Type B pancreatic cell (in vitro differentiated cells): ENCODE measurements around the gene TMEM267. TPM values are rescaled to one million over a fixed set of nuclear protein-coding genes. Genes with fewer than 3 reads are reported as not detected.

ENCODE experiments used
- DNase-seq: peaks from one replicate; pipeline ENCODE4 v3.0.0; 2021; ENCODE audit warnings: mixed read lengths; ENCODE audit not compliant: unreplicated experiment; ENCODE audit errors: extremely low spot score
- H3K27ac Mint-ChIP-seq: 2 replicates; pipeline ENCODE4 v1.8.0; 2021; ENCODE audit warnings: mild to moderate bottlenecking, mixed read lengths
- H3K27me3 Mint-ChIP-seq: 2 replicates; pipeline ENCODE4 v1.8.0; 2021; ENCODE audit warnings: mixed read lengths
- H3K36me3 Mint-ChIP-seq: 2 replicates; pipeline ENCODE4 v1.8.0; 2021; ENCODE audit warnings: mixed read lengths
- H3K4me1 Mint-ChIP-seq: one replicate; pipeline ENCODE4 v1.8.0; 2021; ENCODE audit warnings: mixed read lengths; ENCODE audit not compliant: unreplicated experiment
- H3K4me3 Mint-ChIP-seq: 2 replicates; pipeline ENCODE4 v1.8.0; 2021; ENCODE audit warnings: mild to moderate bottlenecking, mixed read lengths
- H3K9me3 Mint-ChIP-seq: 2 replicates; pipeline ENCODE4 v1.8.0; 2021; ENCODE audit warnings: mixed read lengths
- total RNA-seq: library from RNA; stranded (reverse); gene quantifications from 2 replicates; pipeline ENCODE4 v1.2.1, GENCODE V29; 2021; ENCODE audit warnings: low replicate concordance
- TF ChIP-seq, protein P1 (sequence below): fragments of 200-600 bp; sonication (generic); conservative IDR thresholded peaks from 2 replicates; pipeline ENCODE4 v1.5.0; 2021; ENCODE audit warnings: antibody characterized with exemption, mild to moderate bottlenecking

The TMEM267 gene
- total RNA-seq, 1 donor from 2014 or later: 11.4 TPM

DNA sequence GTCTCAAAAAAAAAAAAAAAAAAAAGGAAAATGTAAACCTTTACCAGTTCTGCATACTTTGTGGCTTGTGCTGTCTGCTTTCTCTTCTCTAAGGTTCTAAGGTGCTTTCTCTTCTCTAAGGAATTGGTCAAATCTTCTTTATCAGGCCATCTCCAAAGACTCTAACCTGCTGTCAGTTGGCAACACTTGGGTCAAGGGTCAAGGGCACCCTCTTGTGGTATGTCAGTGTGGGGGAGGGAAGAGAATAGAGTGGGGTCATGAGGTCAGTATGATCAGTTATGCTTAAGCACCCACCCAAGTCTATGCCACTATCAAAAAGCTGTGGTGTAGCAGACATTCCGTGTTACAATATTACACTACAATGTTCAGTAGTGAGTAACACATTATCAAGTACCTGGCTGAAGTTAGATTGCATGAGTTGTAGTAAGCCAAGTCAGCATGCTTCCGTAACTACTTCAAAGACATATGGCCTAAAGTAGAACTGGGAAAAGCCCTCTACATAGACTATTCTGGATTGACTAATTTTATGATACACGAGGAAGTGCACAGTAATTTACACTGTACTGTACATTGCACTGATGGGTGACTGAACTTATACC is 46.5 kb downstream of the TMEM267 start:
- H3K9me3 Mint-ChIP-seq: peaks cover 17% of the 10 kb centered on the region
- TF ChIP-seq, protein P1, sequence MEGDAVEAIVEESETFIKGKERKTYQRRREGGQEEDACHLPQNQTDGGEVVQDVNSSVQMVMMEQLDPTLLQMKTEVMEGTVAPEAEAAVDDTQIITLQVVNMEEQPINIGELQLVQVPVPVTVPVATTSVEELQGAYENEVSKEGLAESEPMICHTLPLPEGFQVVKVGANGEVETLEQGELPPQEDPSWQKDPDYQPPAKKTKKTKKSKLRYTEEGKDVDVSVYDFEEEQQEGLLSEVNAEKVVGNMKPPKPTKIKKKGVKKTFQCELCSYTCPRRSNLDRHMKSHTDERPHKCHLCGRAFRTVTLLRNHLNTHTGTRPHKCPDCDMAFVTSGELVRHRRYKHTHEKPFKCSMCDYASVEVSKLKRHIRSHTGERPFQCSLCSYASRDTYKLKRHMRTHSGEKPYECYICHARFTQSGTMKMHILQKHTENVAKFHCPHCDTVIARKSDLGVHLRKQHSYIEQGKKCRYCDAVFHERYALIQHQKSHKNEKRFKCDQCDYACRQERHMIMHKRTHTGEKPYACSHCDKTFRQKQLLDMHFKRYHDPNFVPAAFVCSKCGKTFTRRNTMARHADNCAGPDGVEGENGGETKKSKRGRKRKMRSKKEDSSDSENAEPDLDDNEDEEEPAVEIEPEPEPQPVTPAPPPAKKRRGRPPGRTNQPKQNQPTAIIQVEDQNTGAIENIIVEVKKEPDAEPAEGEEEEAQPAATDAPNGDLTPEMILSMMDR: no peak
- no peak overlapping the region for H3K27ac Mint-ChIP-seq
- no peak overlapping the region for H3K4me3 Mint-ChIP-seq
- peaks cover 7% of the 10 kb centered on the region for H3K4me1 Mint-ChIP-seq
- peaks cover 3% of the 10 kb centered on the region for H3K36me3 Mint-ChIP-seq
- DNase-seq: no peak
- no peaks in the 10 kb centered on the region for H3K27me3 Mint-ChIP-seq

DNA sequence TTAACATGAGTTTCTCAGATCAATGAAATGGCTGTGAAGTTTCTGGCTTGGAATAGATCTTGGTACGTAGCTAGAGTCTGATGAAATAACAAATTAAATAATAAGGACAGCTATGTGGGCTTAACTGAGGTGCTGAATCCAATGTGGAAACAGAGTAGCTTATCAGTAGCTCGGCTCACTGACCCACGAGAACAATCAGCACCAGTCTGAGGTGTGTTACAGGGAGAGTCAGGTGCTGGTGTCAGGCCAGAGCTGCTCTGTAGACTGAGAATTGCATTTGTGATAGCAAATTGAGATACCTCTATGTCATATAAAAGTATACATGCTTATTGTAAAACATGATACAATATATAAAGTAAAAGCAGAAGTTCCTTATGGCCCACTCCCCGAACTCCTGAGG is 50.3 kb downstream of the TMEM267 start:
- Mint-ChIP-seq H3K36me3 (no peaks in the 10 kb centered on the region), H3K4me3 (no peak overlapping the region), H3K27me3 (no peaks in the 10 kb centered on the region), H3K4me1 (peaks cover 7% of the 10 kb centered on the region), H3K27ac (no peak overlapping the region), H3K9me3 (peaks cover 11% of the 10 kb centered on the region)
- no peak for DNase-seq
- TF ChIP-seq, protein P1: no peak

DNA sequence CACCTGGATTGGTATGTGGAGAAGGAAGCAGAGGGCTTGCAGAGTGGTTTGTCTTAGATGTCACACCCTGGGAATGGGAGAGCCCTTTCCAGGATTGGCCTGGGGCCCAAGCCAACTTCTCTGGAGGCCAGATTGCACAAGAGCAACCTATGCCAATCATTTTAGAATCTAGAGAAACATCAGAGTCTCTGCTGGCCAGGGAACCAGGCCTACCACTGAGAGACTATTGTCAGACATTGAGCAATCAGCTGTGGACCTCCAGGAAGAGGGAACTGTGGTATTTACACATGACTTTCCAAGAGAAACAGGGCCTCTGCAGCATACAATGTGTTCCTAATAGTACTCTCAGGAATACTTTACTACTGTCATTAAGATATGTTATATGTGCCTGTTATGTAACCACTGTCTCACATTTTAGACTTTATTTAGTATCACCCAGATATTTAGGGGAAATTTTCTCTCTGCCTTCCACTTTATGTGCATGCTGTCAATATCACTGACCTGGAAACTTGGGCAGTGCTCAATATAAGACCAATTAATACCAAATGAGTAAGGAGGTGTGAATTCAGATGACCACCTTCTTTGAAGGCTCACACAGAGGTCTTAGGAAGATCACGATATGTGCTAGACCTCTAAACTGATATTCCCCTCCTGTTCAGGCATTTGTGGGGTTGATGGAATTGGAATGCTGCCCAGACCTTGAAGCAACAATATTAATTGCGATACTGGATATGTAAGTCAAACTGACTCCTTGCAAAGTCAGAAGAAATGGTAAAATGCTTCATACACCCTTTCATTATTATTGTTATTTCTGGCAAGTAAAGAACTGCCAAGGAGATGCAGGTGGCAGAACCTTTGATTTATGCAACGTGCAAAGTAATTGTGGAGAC is 50.9 kb downstream of the TMEM267 start:
- no peak overlapping the region for H3K4me3 Mint-ChIP-seq
- peaks cover 7% of the 10 kb centered on the region for H3K4me1 Mint-ChIP-seq
- no peak overlapping the region for H3K27ac Mint-ChIP-seq

DNA sequence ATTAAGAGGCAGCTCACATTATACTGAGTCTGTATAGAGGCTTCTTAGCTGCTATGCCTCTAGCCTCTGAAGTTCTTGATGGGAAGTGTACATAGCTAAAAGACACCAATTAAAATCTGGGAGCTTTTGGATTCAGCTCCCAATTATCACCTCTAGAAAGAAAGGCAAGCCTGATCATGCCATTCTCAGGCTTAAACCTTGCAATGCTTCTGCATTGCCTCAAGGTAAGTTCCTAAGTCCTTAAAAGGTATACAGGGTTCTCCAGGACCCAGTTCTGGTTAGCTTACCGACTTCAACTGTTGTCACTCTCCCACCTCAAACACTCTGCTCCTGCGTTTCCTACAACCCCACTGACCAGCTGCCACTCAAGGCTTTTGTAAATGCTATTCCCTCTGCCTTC is 54.0 kb downstream of the TMEM267 start:
- TF ChIP-seq, protein P1: no peak

More for the DNA sequence above, 50.9 kb downstream of the TMEM267 start:
- Mint-ChIP-seq H3K36me3 (no peaks in the 10 kb centered on the region), H3K27me3 (no peaks in the 10 kb centered on the region), H3K9me3 (peaks cover 7% of the 10 kb centered on the region)
- TF ChIP-seq, protein P1: no peak
- DNase-seq: no peak

DNA sequence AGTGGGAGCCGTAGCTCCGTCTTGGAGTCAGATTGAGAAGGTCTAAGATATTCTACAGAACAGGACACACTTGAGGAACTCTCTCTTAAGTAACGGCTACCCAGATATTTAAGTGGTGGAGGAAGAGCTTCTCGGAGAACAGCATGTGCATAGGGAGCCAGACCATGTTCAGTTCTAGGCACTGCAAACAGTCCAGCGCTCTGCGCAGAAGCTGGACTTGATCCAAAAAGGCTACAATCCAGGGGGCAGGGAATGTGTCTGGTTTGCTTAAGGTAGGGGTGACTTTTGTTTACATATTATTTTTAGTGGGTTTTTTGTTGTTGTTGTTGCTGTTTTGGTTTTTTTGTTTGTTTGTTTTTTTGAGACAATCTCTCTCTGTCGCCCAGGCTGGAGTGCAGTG is 54.6 kb downstream of the TMEM267 start:
- Mint-ChIP-seq H3K4me3 (no peak overlapping the region), H3K9me3 (peaks cover 3% of the 10 kb centered on the region), H3K27me3 (no peaks in the 10 kb centered on the region), H3K27ac (no peak overlapping the region), H3K36me3 (no peaks in the 10 kb centered on the region), H3K4me1 (peaks cover 7% of the 10 kb centered on the region)
- DNase-seq: no peak
- TF ChIP-seq, protein P1: no peak

More for the DNA sequence above, 54.0 kb downstream of the TMEM267 start:
- H3K4me1 Mint-ChIP-seq: peaks cover 7% of the 10 kb centered on the region
- H3K4me3 Mint-ChIP-seq: no peak overlapping the region
- H3K27me3 Mint-ChIP-seq: no peaks in the 10 kb centered on the region
- H3K9me3 Mint-ChIP-seq: peaks cover 3% of the 10 kb centered on the region
- H3K36me3 Mint-ChIP-seq: no peaks in the 10 kb centered on the region
- H3K27ac Mint-ChIP-seq: no peak overlapping the region
- no peak for DNase-seq
